Measurements from ENCODE around the gene SH3TC1. TPM values are rescaled to one million over a fixed set of nuclear protein-coding genes. Genes with fewer than 3 reads are reported as not detected.

Gene SH3TC1
- total and polyA plus RNA-seq, 2 of the 8 experiments (the other 6 are each of a cell fraction or from before 2014, with no cell fraction given), result 0.15 TPM; not detected in 1

DNA sequence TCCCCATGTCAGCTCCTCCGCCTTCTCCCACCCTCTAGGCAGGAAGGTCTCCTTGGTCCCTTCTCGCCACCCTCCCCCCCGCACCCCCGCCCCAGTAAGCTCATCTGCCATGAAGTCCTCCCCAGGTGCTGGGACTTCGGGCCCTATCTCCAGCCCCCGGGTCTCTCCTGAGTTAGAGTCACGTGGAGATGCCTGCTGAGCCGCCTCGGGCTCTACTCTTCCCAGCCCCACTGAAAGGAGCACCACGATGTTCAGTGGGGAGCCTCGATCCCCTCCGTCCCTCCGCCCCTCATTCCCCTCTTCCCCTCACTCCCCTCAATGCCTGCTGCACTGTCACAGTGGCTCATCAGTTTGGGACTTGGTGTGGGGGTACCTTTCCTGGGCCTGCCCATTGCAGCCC, 74.4 kb downstream of the SH3TC1 start (continued):
- TF ChIP-seq FOSL1 (IDR thresholded peaks at IDR 0.05; ENCODE audit: insufficient read depth, low read depth, low read length) (no peak), E2F6 (IDR thresholded peaks at IDR 0.05) (no peak), ATF3 (IDR thresholded peaks at IDR 0.05; ENCODE audit: insufficient read depth, low read depth, low read length) (no peak), ASH2L (IDR thresholded peaks at IDR 0.05; ENCODE audit: low read length) (no peak), SIN3A (conservative IDR thresholded peaks at IDR 0.05 in 1 of 2, IDR thresholded peaks at IDR 0.05 in 1 of 2; ENCODE audit: low read depth in 1 of 2, low read length in 2 of 2) (no peak), RAD21 (IDR thresholded peaks at IDR 0.05 in 1 of 2, conservative IDR thresholded peaks at IDR 0.05 in 1 of 2; ENCODE audit: low read depth in 2 of 2, low read length in 2 of 2) (no peak), RFX5 (IDR thresholded peaks at IDR 0.05; ENCODE audit: borderline replicate concordance, low read depth, low read length) (no peak), SP1 (IDR thresholded peaks at IDR 0.05; ENCODE audit: low read depth, low read length) (no peak)
